Ovary (tissue), 10 donors: ENCODE results near the gene RBM8A. TPM values are rescaled to one million over a fixed set of nuclear protein-coding genes. Genes with fewer than 3 reads are reported as not detected.

ENCODE experiments used
- DNase-seq, 5 donors: peaks; one replicate each; pipeline ENCODE4 v3.0.0-alpha.2; 2019 to 2020
- H3K27ac ChIP-seq, 2 donors: fragments of 200-600 bp; one replicate each; pipeline versions ENCODE4 v1.5.1 to v1.8.0; 2019 to 2022
- H3K27me3 ChIP-seq: fragments of 200-600 bp; one replicate; pipeline ENCODE4 v1.8.0; 2022
- H3K36me3 ChIP-seq: fragments of 200-600 bp; sonication (generic); one replicate; pipeline ENCODE4 v1.5.1; 2019
- H3K4me1 ChIP-seq: one replicate; pipeline ENCODE4 v1.8.1; 2013; ENCODE audit warnings: mild to moderate bottlenecking, moderate library complexity; ENCODE audit not compliant: insufficient read depth
- H3K4me3 ChIP-seq: fragments of 200-600 bp; sonication (generic); one replicate; pipeline ENCODE4 v1.5.1; 2017
- H3K9me3 ChIP-seq, 2 donors: fragments of 200-600 bp in 1 of 2; sonication (generic) in 1 of 2; one replicate each; pipeline versions ENCODE4 v1.5.1 to v1.8.1; 2013 to 2019; ENCODE audit warnings: mild to moderate bottlenecking in 1 of 2, moderate library complexity in 1 of 2
- CTCF ChIP-seq, 3 donors: fragments of 450-650 bp in 2 of 3; fragments of 200-600 bp in 1 of 3; IDR thresholded peaks; one replicate each; pipeline versions ENCODE4 v1.5.1 to v1.8.0; 2016 to 2022; ENCODE audit warnings: antibody characterized with exemption in 3 of 3, mild to moderate bottlenecking in 1 of 3
- EP300 ChIP-seq: sonication (generic); formaldehyde crosslinking; IDR thresholded peaks from one replicate; pipeline ENCODE4 v1.6.1; 2017; ENCODE audit warnings: antibody characterized with exemption
- POLR2A ChIP-seq: fragments of 450-650 bp; IDR thresholded peaks from one replicate; pipeline ENCODE4 v1.6.1; 2017; ENCODE audit warnings: antibody characterized with exemption, mild to moderate bottlenecking, moderate library complexity
- WGBS, 3 donors: extraction: QIAGEN DNeasy Blood & Tissue Kit in 1 of 3; methylation state at CpG; one replicate each; pipeline versions ENCODE4 v1.1.5 to v1.1.7; 2013 to 2017; 5-methylcytosine and 5-hydroxymethylcytosine counted together
- intact Hi-C, 4 donors: fragments of 100-400 bp; cut with DNase I; formaldehyde crosslinking; loops; one replicate each; pipeline versions ENCODE4 v1.11.0 to v1.15.1; 2022 to 2023
- long read RNA-seq, 3 donors: library from polyadenylated mRNA in 2 of 3; unstranded in 2 of 3; transcript quantifications; one replicate each; pipeline ENCODE4 v2.0.0 and lab custom pipeline, GENCODE V29; 2021 to 2026
- polyA plus RNA-seq, 2 donors: library from polyadenylated mRNA; stranded (reverse); fragments of 200-250 nt in 1 of 2; fragments of 350-450 nt in 1 of 2; fragmentation: Illumina TruSeq in 1 of 2; extraction: RNeasy Lipid Tissue Mini Kit (QIAGEN cat#74804) in 1 of 2; gene quantifications; one replicate each; pipeline ENCODE4 v1.2.3, GENCODE V29; 2013 to 2014
- total RNA-seq, 7 donors: library from RNA; depleted of rRNA in 2 of 7; stranded (reverse); fragments of >200 nt in 2 of 7; fragmentation: NEBNext Ultra II Directional in 3 of 7; extraction: Animal tissue kit (Norgen Biotek cat#: 25700) in 3 of 7; gene quantifications; one replicate each; pipeline versions ENCODE4 v1.1.0 to v1.2.4, GENCODE V29; 2016 to 2023
- donor health status: DM: no; HTN: no; CAD: no; lungs with moderate emphysema.
- donor health status: DM: no; HTN: no; CAD: no.
- donor health status: Bipolar disorder and iron deficiency.
- donor health status: DM: yes; HTN: yes; CAD: no.
- donor health status: DM: no; HTN: no; CAD: no.
- donor health status: DM: yes; HTN: yes; CAD: no.

The RBM8A gene
- total RNA-seq (100 to 1,000 TPM in 6 of 7 donors, 10 to 100 TPM in 1; 84.4 to 127 (median 113) TPM), polyA plus RNA-seq (100 to 1,000 TPM in 1 of 2 donors, 10 to 100 TPM in 1; 91.6 to 101 TPM)
- long read RNA-seq, donor 1, full-length matches to known transcripts = 44 of 69 reads
- long read RNA-seq, donor 1, partial matches to known transcripts = 7 of 69 reads
- long read RNA-seq, donor 1, other reads (novel, unspliced or antisense) = 18 of 69 reads
- long read RNA-seq, donor 2, full-length matches to known transcripts = 73 of 96 reads
- long read RNA-seq, donor 2, partial matches to known transcripts = 5 of 96 reads
- long read RNA-seq, donor 2, other reads (novel, unspliced or antisense) = 18 of 96 reads
- long read RNA-seq, donor 3, full-length matches to known transcripts = 53 of 84 reads
- long read RNA-seq, donor 3, partial matches to known transcripts = 12 of 84 reads
- long read RNA-seq, donor 3, other reads (novel, unspliced or antisense) = 19 of 84 reads

GRCh38 chr1:145927063-145927886 lies at the start of gene RBM8A:
TSS of gene RBM8A (minus strand) at chr1:145927484. CDS start at chr1:145927426, 58 bp downstream.
- peak within 1 kb of the TSS; percentile 73 for H3K4me3 ChIP-seq
- DNase-seq = peak; percentile 92 to 97 (median 93)
- peaks cover 5% of the 10 kb centered on the region for H3K4me1 ChIP-seq
- TF ChIP-seq EP300 = peak; percentile 59
- peak; percentile 98 for TF ChIP-seq POLR2A
- TF ChIP-seq CTCF (IDR thresholded peaks at IDR 0.05) = peak in 2 of 3 donors; percentile 67 to 73
- intact Hi-C loops = loop anchor here in 1 of 4 donors (5.0 kb wide), 1 partner anchor 35 kb away; the partner anchor contains the start of genes ANKRD34A and POLR3GL
- H3K36me3 ChIP-seq = no peaks in the 10 kb centered on the region
- peak within 1 kb of the TSS; percentile 71 to 86 for H3K27ac ChIP-seq
- no peaks in the 10 kb centered on the region for H3K9me3 ChIP-seq
- H3K27me3 ChIP-seq = no peaks in the 10 kb centered on the region
- WGBS, 3 donors = 0% methylated on average over 41 of the region's 41 CpGs

- TF ChIP-seq POLR2A = no peak
- no peak for TF ChIP-seq EP300
- no peak for TF ChIP-seq CTCF (IDR thresholded peaks at IDR 0.05)
- H3K4me3 ChIP-seq = no peak overlapping the region
These were observed 49.7 kb upstream of the RBM8A start for GRCh38 chr1:145977016-145977415.

GRCh38 chr1:145975216-145975615 lies 47.9 kb upstream of the RBM8A start:
- Histone ChIP-seq H3K4me1 (peaks cover 16% of the 10 kb centered on the region), H3K27ac (no peak overlapping the region), H3K4me3 (no peak overlapping the region), H3K9me3 (no peaks in the 10 kb centered on the region), H3K36me3 (no peaks in the 10 kb centered on the region), H3K27me3 (no peaks in the 10 kb centered on the region)
- 76 to 89% (median 82%) methylated on average over 4 of the region's 4 CpGs for WGBS, 3 donors
- intact Hi-C loops = no loop called here
- no peak for TF ChIP-seq EP300
- no peak for TF ChIP-seq CTCF (IDR thresholded peaks at IDR 0.05)
- TF ChIP-seq POLR2A = no peak
- peak in 1 of 5 donors; percentile 17 for DNase-seq

More at GRCh38 chr1:145977016-145977415, 49.7 kb upstream of the RBM8A start:
- Histone ChIP-seq H3K36me3 (no peaks in the 10 kb centered on the region), H3K9me3 (no peaks in the 10 kb centered on the region), H3K27ac (no peak overlapping the region), H3K27me3 (no peaks in the 10 kb centered on the region), H3K4me1 (peaks cover 24% of the 10 kb centered on the region)
- intact Hi-C loops = loop anchor here in 2 of 4 donors (2.0 kb wide), 2 partner anchors 30 to 36 kb away; no protein-coding TSS in a partner anchor
- peak in 1 of 5 donors; percentile 32 for DNase-seq
- WGBS, 3 donors = 82 to 86% (median 85%) methylated on average over 5 of the region's 5 CpGs

- Histone ChIP-seq H3K27me3 (no peaks in the 10 kb centered on the region), H3K27ac (no peak overlapping the region), H3K36me3 (no peaks in the 10 kb centered on the region), H3K9me3 (no peaks in the 10 kb centered on the region), H3K4me3 (no peak overlapping the region), H3K4me1 (peaks cover 13% of the 10 kb centered on the region)
- WGBS, 3 donors = 67 to 74% (median 70%) methylated on average over 7 of the region's 7 CpGs
- peak in 1 of 5 donors; percentile 12 for DNase-seq
- no peak for TF ChIP-seq CTCF (IDR thresholded peaks at IDR 0.05)
- TF ChIP-seq POLR2A = no peak
- no peak for TF ChIP-seq EP300
- intact Hi-C loops = no loop called here
These were observed 47.4 kb upstream of the RBM8A start for GRCh38 chr1:145974721-145975120.
